HEK293T (cell line): ENCODE results near the gene ZNF888.
"Not testable (repeated sequence)": the region's sequence is repeated elsewhere in the genome, so short reads cannot be mapped to it uniquely, and the experiment has no call there.

Experiments
- ARNT ChIP-seq: fragments of 450-650 bp; IDR thresholded peaks from 2 replicates; pipeline ENCODE4 v1.6.1; 2017; ENCODE audit warnings: mild to moderate bottlenecking
- BHLHE40 ChIP-seq: fragments of 450-650 bp; IDR thresholded peaks from 2 replicates; pipeline ENCODE4 v1.6.1; 2016; ENCODE audit warnings: mild to moderate bottlenecking, moderate library complexity, borderline replicate concordance
- CTBP1 ChIP-seq: fragments of 450-650 bp; IDR thresholded peaks from 2 replicates; pipeline ENCODE4 v1.6.1; 2016; ENCODE audit warnings: borderline replicate concordance
- ELF4 ChIP-seq: fragments of 450-650 bp; IDR thresholded peaks from 2 replicates; pipeline ENCODE4 v1.6.1; 2017; ENCODE audit warnings: antibody characterized with exemption
- FOXA1 ChIP-seq: fragments of 450-650 bp; IDR thresholded peaks from 2 replicates; pipeline ENCODE4 v1.6.1; 2016; ENCODE audit warnings: mild to moderate bottlenecking
- FOXK2 ChIP-seq: fragments of 450-650 bp; IDR thresholded peaks from 2 replicates; pipeline ENCODE4 v1.6.1; 2016; ENCODE audit warnings: mild to moderate bottlenecking
- FOXM1 ChIP-seq: fragments of 450-650 bp; IDR thresholded peaks from 2 replicates; pipeline ENCODE4 v1.6.1; 2017; ENCODE audit warnings: mild to moderate bottlenecking, borderline replicate concordance
- HDGF ChIP-seq: fragments of 450-650 bp; IDR thresholded peaks from 2 replicates; pipeline ENCODE4 v1.6.1; 2017; ENCODE audit warnings: antibody characterized with exemption, borderline replicate concordance
- L3MBTL2 ChIP-seq: fragments of 450-650 bp; conservative IDR thresholded peaks from 2 replicates; pipeline ENCODE4 v1.6.1; 2016; ENCODE audit warnings: mild to moderate bottlenecking
- LEF1 ChIP-seq: fragments of 450-650 bp; IDR thresholded peaks from 2 replicates; pipeline ENCODE4 v1.6.1; 2017; ENCODE audit warnings: mild to moderate bottlenecking, borderline replicate concordance
- NFRKB ChIP-seq: fragments of 450-650 bp; IDR thresholded peaks from 2 replicates; pipeline ENCODE4 v1.6.1; 2016; ENCODE audit warnings: mild to moderate bottlenecking, moderate library complexity
- SP1 ChIP-seq: fragments of 450-650 bp; IDR thresholded peaks from 2 replicates; pipeline ENCODE4 v1.6.1; 2017
- TARDBP ChIP-seq: fragments of 450-650 bp; IDR thresholded peaks from 2 replicates; pipeline ENCODE4 v1.6.1; 2016
- TF ChIP-seq, protein P1 (sequence below): fragments of 450-650 bp; IDR thresholded peaks from 2 replicates; pipeline ENCODE4 v1.6.1; 2016

DNA sequence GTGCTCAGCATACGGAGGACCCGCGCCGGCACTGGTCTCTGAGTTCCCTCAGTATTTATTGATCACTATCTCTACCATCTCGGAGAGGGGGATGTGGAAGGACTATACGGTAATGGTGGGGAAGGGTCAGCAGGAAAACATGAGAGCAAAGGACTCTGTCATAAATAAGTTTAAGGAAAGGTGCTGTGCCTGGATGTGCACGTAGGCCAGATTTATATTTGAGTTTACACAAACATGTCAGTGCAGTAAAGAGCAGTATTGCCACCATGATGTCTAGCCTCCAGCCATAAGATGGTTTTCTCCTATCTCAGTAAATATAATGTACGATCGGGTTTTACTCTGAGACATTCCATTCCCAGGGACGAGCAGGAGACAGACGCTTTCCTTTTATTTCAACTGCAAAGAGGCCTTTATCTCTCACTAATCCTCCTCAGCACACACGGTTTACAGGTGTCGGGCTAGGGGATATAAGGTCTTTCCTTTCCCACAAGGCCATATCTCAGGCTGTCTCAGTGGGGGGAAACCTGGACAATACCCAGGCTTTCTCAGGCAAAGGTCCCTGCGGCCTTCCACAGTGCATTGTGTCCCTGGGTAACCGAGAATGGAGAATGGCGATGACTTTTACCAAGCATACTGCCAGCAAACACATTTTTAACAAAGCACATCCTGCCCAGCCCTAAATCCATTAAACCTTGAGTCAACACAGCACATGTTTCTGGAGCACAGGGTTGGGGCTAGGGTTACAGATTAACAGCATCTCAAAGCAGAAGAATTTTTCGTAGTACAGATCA is 21.7 kb upstream of the ZNF888 start:
- not testable (repeated sequence) for TF ChIP-seq FOXK2, BHLHE40, ARNT, HDGF, CTBP1, LEF1, FOXA1, TARDBP, FOXM1, L3MBTL2, ELF4, NFRKB, SP1
- TF ChIP-seq, protein P1, sequence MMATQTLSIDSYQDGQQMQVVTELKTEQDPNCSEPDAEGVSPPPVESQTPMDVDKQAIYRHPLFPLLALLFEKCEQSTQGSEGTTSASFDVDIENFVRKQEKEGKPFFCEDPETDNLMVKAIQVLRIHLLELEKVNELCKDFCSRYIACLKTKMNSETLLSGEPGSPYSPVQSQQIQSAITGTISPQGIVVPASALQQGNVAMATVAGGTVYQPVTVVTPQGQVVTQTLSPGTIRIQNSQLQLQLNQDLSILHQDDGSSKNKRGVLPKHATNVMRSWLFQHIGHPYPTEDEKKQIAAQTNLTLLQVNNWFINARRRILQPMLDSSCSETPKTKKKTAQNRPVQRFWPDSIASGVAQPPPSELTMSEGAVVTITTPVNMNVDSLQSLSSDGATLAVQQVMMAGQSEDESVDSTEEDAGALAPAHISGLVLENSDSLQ = not testable (repeated sequence)
